Mucosa of descending colon (tissue), 3 donors: ENCODE measurements around the gene PSTK. TPM values are rescaled to one million over a fixed set of nuclear protein-coding genes. Genes with fewer than 3 reads are reported as not detected.

ENCODE experiments used
- ATAC-seq: fragments of 200-7000 bp; cut with Tn5 transposase; one replicate; pipeline ENCODE4 v1.9.1; 2020; ENCODE audit warnings: mild to moderate bottlenecking, moderate library complexity
- DNase-seq, 3 donors: peaks; one replicate each; pipeline ENCODE4 v3.0.0-alpha.2; 2020
- H3K36me3 ChIP-seq: fragments of 200-600 bp; one replicate; pipeline ENCODE4 v1.8.0; 2021; ENCODE audit warnings: low read depth, mild to moderate bottlenecking
- H3K4me1 ChIP-seq: fragments of 200-600 bp; one replicate; pipeline ENCODE4 v1.8.0; 2021; ENCODE audit warnings: low read depth, mild to moderate bottlenecking
- H3K4me3 ChIP-seq: fragments of 200-600 bp; one replicate; pipeline ENCODE4 v1.8.0; 2021; ENCODE audit warnings: mild to moderate bottlenecking
- H3K9me3 ChIP-seq: fragments of 200-600 bp; one replicate; pipeline ENCODE4 v1.8.0; 2021; ENCODE audit warnings: mild to moderate bottlenecking
- CTCF ChIP-seq: fragments of 200-600 bp; IDR thresholded peaks from one replicate; pipeline ENCODE4 v1.8.0; 2022; ENCODE audit warnings: antibody characterized with exemption, mild to moderate bottlenecking
- intact Hi-C, 2 donors: fragments of 100-400 bp; cut with DNase I in 1 of 2; cut with micrococcal nuclease in 1 of 2; formaldehyde crosslinking; loops; one replicate each; pipeline versions ENCODE4 v1.11.0 to v1.11.1; 2022; cut with DNase I, micrococcal nuclease
- total RNA-seq, 3 donors: library from RNA; stranded (reverse); fragmentation: NEBNext Ultra II Directional in 2 of 3; extraction: Animal tissue kit (Norgen Biotek cat#: 25700) in 2 of 3; gene quantifications; one replicate each; pipeline versions ENCODE4 v1.2.1 to v1.2.4, GENCODE V29; 2021 to 2023
- donor health status: DM: no; HTN: no; CAD: no; lungs with moderate emphysema.
- donor health status: DM: no; HTN: no; CAD: no.
- donor health status: DM: no; HTN: yes; CAD: no.

PSTK gene
- total RNA-seq, 3 donors from 2014 or later = 2.0 to 4.2 (median 3.1) TPM

- Histone ChIP-seq H3K9me3 (no peaks in the 10 kb centered on the region), H3K36me3 (no peaks in the 10 kb centered on the region), H3K4me1 (peaks cover 5% of the 10 kb centered on the region), H3K4me3 (no peak overlapping the region)
- TF ChIP-seq CTCF = no peak
- DNase-seq = no peak
- intact Hi-C loops = no loop called here
- ATAC-seq = no peak
Measured at GRCh38 chr10:122983898-122984297, 3.7 kb downstream of the PSTK start.

- no peak for TF ChIP-seq CTCF
- DNase-seq (no peak), ATAC-seq (no peak)
- Histone ChIP-seq H3K4me3 (no peak overlapping the region), H3K36me3 (no peaks in the 10 kb centered on the region), H3K4me1 (peaks cover 2% of the 10 kb centered on the region), H3K9me3 (no peaks in the 10 kb centered on the region)
- intact Hi-C loops = no loop called here
Measured at GRCh38 chr10:122984708-122985107, 4.5 kb downstream of the PSTK start.

GRCh38 chr10:122986335-122986734 lies 6.1 kb downstream of the PSTK start:
- no peaks in the 10 kb centered on the region for H3K36me3 ChIP-seq
- H3K4me3 ChIP-seq = no peak overlapping the region
- no peaks in the 10 kb centered on the region for H3K4me1 ChIP-seq
- ATAC-seq = no peak
- DNase-seq = no peak
- no peak for TF ChIP-seq CTCF
- H3K9me3 ChIP-seq = no peaks in the 10 kb centered on the region
- intact Hi-C loops = no loop called here

GRCh38 chr10:122988501-122988900 lies 8.3 kb downstream of the PSTK start:
- H3K9me3 ChIP-seq = no peaks in the 10 kb centered on the region
- no peak for DNase-seq
- H3K4me1 ChIP-seq = no peaks in the 10 kb centered on the region
- no peaks in the 10 kb centered on the region for H3K36me3 ChIP-seq
- no peak for ATAC-seq
- no peak overlapping the region for H3K4me3 ChIP-seq
- no peak for TF ChIP-seq CTCF
- intact Hi-C loops = no loop called here

GRCh38 chr10:122990278-122990677 lies 10.1 kb downstream of the PSTK start:
- intact Hi-C loops = no loop called here
- Histone ChIP-seq H3K4me3 (no peak overlapping the region), H3K9me3 (no peaks in the 10 kb centered on the region), H3K36me3 (no peaks in the 10 kb centered on the region), H3K4me1 (no peaks in the 10 kb centered on the region)
- ATAC-seq = no peak
- TF ChIP-seq CTCF = no peak
- no peak for DNase-seq

GRCh38 chr10:122992031-122992585 lies 11.9 kb downstream of the PSTK start:
- intact Hi-C loops = no loop called here
- TF ChIP-seq CTCF = no peak
- DNase-seq = no peak
- H3K36me3 ChIP-seq = no peaks in the 10 kb centered on the region
- no peaks in the 10 kb centered on the region for H3K9me3 ChIP-seq
- H3K4me1 ChIP-seq = no peaks in the 10 kb centered on the region
- H3K4me3 ChIP-seq = no peak overlapping the region
- ATAC-seq = no peak
